SK-N-SH (cell line): ENCODE results near the gene SEC24B.

Experiments
- CTCF ChIP-seq: fragments of 200-600 bp; sonication (generic); IDR thresholded peaks from 2 replicates; pipeline ENCODE4 v1.6.1; 2017; ENCODE audit warnings: antibody characterized with exemption, mild to moderate bottlenecking, moderate library complexity
- EP300 ChIP-seq, 2 experiments: IDR thresholded peaks; 2 replicates each; pipeline versions ENCODE4 v1.4.0 to v1.6.1; 2012; ENCODE audit warnings: borderline replicate concordance in 1 of 2, low read depth in 1 of 2, low read length in 1 of 2
- EZH2phosphoT487 ChIP-seq: fragments of 200-600 bp; sonication (generic); IDR thresholded peaks from 2 replicates; pipeline ENCODE4 v1.6.1; 2017; ENCODE audit warnings: low read depth, mixed run types, mild to moderate bottlenecking, antibody characterized with exemption, moderate library complexity, borderline replicate concordance
- FOXM1 ChIP-seq: IDR thresholded peaks from 2 replicates; pipeline ENCODE4 v1.4.0; 2012; ENCODE audit warnings: low read depth, mild to moderate bottlenecking
- JUND ChIP-seq: IDR thresholded peaks from 2 replicates; pipeline ENCODE4 v1.4.0; 2012
- MXI1 ChIP-seq: IDR thresholded peaks from 2 replicates; pipeline ENCODE4 v1.6.1; 2012; ENCODE audit warnings: mild to moderate bottlenecking, low read depth, low read length, improper control_type of control experiment
- NFIC ChIP-seq: IDR thresholded peaks from 2 replicates; pipeline ENCODE4 v1.4.0; 2012; ENCODE audit warnings: borderline replicate concordance
- POLR2AphosphoS5 ChIP-seq: IDR thresholded peaks from 2 replicates; pipeline ENCODE4 v1.6.1; 2012; ENCODE audit warnings: low read depth, low read length
- RAD21 ChIP-seq: IDR thresholded peaks from 2 replicates; pipeline ENCODE4 v1.6.1; 2012; ENCODE audit warnings: mild to moderate bottlenecking, low read length
- REST ChIP-seq: IDR thresholded peaks from 2 replicates; pipeline ENCODE4 v1.6.1; 2012; ENCODE audit warnings: mild to moderate bottlenecking, low read depth, low read length, moderate library complexity

GRCh38 chr4:109532182-109532581, 98.6 kb downstream of the SEC24B start:
- TF ChIP-seq CTCF (no peak), EZH2phosphoT487 (no peak), EP300 (IDR thresholded peaks at IDR 0.05; ENCODE audit: borderline replicate concordance in 1 of 2, low read depth in 1 of 2, low read length in 1 of 2) (no peak), POLR2AphosphoS5 (no peak), MXI1 (no peak), FOXM1 (no peak), REST (no peak), RAD21 (no peak), NFIC (no peak), JUND (no peak)
